Cerebellar nuclear complex (tissue), 1 donor: ENCODE data around the gene P2RY8.

ENCODE experiments used
- DNase-seq, 2 experiments: peaks; one replicate each; lab custom pipeline; 2025; lab: John Stamatoyannopoulos, UW

The P2RY8 gene

GRCh38 chrX:1417921-1418771 is 118.8 kb downstream of the P2RY8 start:
- DNase-seq: no peak

DNA sequence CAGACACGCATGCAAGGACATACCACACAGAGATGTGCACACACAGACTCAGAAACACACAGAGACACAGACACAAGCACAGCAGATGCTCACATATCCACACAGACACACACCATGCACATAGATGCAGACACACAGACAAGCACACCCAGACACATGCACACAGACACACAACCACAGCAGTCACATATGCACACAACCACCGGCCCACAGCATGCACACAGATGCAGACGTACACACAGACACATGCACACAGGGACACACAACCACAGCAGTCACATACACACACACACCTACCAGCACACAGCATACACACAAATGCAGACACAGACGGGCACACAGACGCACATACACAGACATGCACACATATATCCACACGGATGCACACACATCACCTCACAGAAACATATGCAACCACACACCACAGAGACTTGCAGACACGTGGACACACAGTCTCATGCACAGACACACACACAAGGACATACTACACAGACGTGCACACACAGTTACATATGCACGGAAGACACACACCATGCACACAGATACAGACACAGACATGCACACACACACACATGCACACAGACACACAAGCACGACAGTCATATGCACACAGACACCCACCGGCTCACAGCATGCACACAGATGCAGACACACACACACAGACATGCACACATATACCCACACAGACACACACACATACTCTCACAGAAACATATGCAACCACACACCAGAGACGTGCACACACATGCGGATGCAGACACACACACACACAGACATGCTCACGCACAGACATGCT is 119.8 kb downstream of the P2RY8 start:
- DNase-seq: no peak

GRCh38 chrX:1416327-1416784 is 120.6 kb downstream of the P2RY8 start:
- no peak for DNase-seq
